WTC11 (cell line): ENCODE data around the gene FBXO15.

Experiments
- CTCF ChIP-seq: fragments of 200-600 bp; IDR thresholded peaks from 2 replicates; pipeline ENCODE4 v1.8.0; 2022; ENCODE audit warnings: antibody characterized with exemption
- ERG ChIP-seq: fragments of 250-450 bp; sonication (Bioruptor Pico); IDR thresholded peaks from 2 replicates; pipeline ENCODE4 v1.8.0; 2021; ENCODE audit warnings: mild to moderate bottlenecking
- ESRRA ChIP-seq: sonication (generic); formaldehyde crosslinking; IDR thresholded peaks from 2 replicates; pipeline ENCODE4 v1.8.1; 2022; ENCODE audit warnings: mild to moderate bottlenecking, missing genetic modification reagents, borderline replicate concordance
- FOXP1 ChIP-seq: sonication (generic); formaldehyde crosslinking; IDR thresholded peaks from 2 replicates; pipeline ENCODE4 v1.8.0; 2022; ENCODE audit warnings: missing genetic modification reagents, mild to moderate bottlenecking, moderate library complexity, borderline replicate concordance
- MLX ChIP-seq: sonication (generic); formaldehyde crosslinking; IDR thresholded peaks from 2 replicates; pipeline ENCODE4 v1.8.1; 2023; ENCODE audit warnings: mild to moderate bottlenecking, missing genetic modification reagents, moderate library complexity
- ZNF232 ChIP-seq: sonication (generic); formaldehyde crosslinking; IDR thresholded peaks from 2 replicates; pipeline ENCODE4 v1.8.0; 2022; ENCODE audit warnings: mild to moderate bottlenecking, missing genetic modification reagents

- no peak for TF ChIP-seq CTCF
- no peak for TF ChIP-seq MLX (CRISPR knock-in tag)
- no peak for TF ChIP-seq FOXP1 (CRISPR knock-in tag)
- TF ChIP-seq ZNF232 (CRISPR knock-in tag) = no peak
- TF ChIP-seq ESRRA (CRISPR knock-in tag) = no peak
- TF ChIP-seq ERG = no peak
Observed at GRCh38 chr18:74066018-74066417, 81.6 kb downstream of the FBXO15 start.
